HEK293 (cell line): Measurements from ENCODE around the gene SP5.

Experiments
- TCF7L2 ChIP-seq: IDR thresholded peaks from 2 replicates; pipeline ENCODE4 v1.6.1; 2011; ENCODE audit warnings: low read depth, mild to moderate bottlenecking, inconsistent platforms, low read length, moderate library complexity, borderline replicate concordance
- ZNF366 ChIP-seq: fragments of 450-650 bp; formaldehyde crosslinking; conservative IDR thresholded peaks from 2 replicates; pipeline ENCODE4 v1.5.1; 2016; ENCODE audit warnings: missing biosample characterization, missing genetic modification characterization

- TF ChIP-seq TCF7L2: no peak
- TF ChIP-seq ZNF366 (tag by site-specific recombination): no peak
Measured at GRCh38 chr2:170665743-170666142, 49.4 kb upstream of the SP5 start.
